ENCODE results near the gene TRIM44. TPM values are rescaled to one million over a fixed set of nuclear protein-coding genes. Genes with fewer than 3 reads are reported as not detected.

The TRIM44 gene
- total RNA-seq, 1 experiment from 2014 or later: 81.4 TPM

DNA sequence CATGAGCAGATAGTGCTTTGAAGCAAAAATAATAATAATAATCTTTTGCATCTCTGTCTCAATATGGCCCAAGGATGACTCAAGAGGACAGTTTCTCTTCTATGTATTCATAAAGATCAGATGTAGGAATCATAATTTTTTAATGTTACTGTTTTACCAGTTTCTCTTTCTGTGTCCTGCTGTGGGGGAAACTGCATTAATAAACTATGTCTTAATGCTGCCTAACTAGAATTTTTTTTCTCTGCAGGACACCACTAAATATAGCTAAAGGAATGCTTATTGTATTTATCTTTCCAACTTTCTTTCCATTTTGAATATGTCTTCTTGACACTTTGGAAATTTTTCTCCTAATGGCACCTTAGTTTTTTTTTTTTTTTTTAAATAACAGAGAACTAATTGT is 37.8 kb upstream of the TRIM44 start:
- intact Hi-C loops (cut with micrococcal nuclease; ENCODE audit: unreplicated experiment): no loop called here
- no peaks in the 10 kb centered on the region for H3K36me3 ChIP-seq (ENCODE audit: control insufficient read depth, insufficient read depth, low read length)
- no TSS peak for BruUV-seq (replicated peaks)
- CTCF ChIA-PET: no interaction called here
- POLR2A ChIA-PET: no interaction called here
- H3K4me3 ChIP-seq (ENCODE audit: low read depth, low read length): no peak overlapping the region
- no peaks in the 10 kb centered on the region for H3K27me3 ChIP-seq (replicated peaks; ENCODE audit: control insufficient read depth, insufficient read depth, low read length)
- no peak for DNase-seq
- no peak overlapping the region for H3K4me3 Mint-ChIP-seq (ENCODE audit: unreplicated experiment)
- H3K36me3 Mint-ChIP-seq (ENCODE audit: insufficient read depth, unreplicated experiment): no peaks in the 10 kb centered on the region
- no peak overlapping the region for H3K27ac Mint-ChIP-seq (ENCODE audit: unreplicated experiment)
- H3K4me1 Mint-ChIP-seq (ENCODE audit: low read depth, unreplicated experiment): peaks cover 29% of the 10 kb centered on the region
- TF ChIP-seq, protein P1, sequence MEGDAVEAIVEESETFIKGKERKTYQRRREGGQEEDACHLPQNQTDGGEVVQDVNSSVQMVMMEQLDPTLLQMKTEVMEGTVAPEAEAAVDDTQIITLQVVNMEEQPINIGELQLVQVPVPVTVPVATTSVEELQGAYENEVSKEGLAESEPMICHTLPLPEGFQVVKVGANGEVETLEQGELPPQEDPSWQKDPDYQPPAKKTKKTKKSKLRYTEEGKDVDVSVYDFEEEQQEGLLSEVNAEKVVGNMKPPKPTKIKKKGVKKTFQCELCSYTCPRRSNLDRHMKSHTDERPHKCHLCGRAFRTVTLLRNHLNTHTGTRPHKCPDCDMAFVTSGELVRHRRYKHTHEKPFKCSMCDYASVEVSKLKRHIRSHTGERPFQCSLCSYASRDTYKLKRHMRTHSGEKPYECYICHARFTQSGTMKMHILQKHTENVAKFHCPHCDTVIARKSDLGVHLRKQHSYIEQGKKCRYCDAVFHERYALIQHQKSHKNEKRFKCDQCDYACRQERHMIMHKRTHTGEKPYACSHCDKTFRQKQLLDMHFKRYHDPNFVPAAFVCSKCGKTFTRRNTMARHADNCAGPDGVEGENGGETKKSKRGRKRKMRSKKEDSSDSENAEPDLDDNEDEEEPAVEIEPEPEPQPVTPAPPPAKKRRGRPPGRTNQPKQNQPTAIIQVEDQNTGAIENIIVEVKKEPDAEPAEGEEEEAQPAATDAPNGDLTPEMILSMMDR (IDR thresholded peaks at IDR 0.05; ENCODE audit: insufficient read depth in 1 of 2, low read depth in 1 of 2, low read length in 1 of 2, severe bottlenecking in 1 of 2, unreplicated experiment in 1 of 2): no peak
- peaks cover 29% of the 10 kb centered on the region for H3K4me1 ChIP-seq
- no peaks in the 10 kb centered on the region for H3K9me3 ChIP-seq
- H3K9me3 Mint-ChIP-seq (ENCODE audit: unreplicated experiment): no peaks in the 10 kb centered on the region
- no peaks in the 10 kb centered on the region for H3K27me3 Mint-ChIP-seq (ENCODE audit: insufficient read depth, unreplicated experiment)

GRCh38 chr11:35626501-35626900 is 36.1 kb upstream of the TRIM44 start:
- ChIA-PET POLR2A (no interaction called here), CTCF (no interaction called here)
- no peaks in the 10 kb centered on the region for H3K27me3 Mint-ChIP-seq (ENCODE audit: insufficient read depth, unreplicated experiment)
- intact Hi-C loops (cut with micrococcal nuclease; ENCODE audit: unreplicated experiment): no loop called here
- no peak overlapping the region for H3K4me3 Mint-ChIP-seq (ENCODE audit: unreplicated experiment)
- peaks cover 24% of the 10 kb centered on the region for H3K4me1 Mint-ChIP-seq (ENCODE audit: low read depth, unreplicated experiment)
- no peaks in the 10 kb centered on the region for H3K36me3 ChIP-seq (ENCODE audit: control insufficient read depth, insufficient read depth, low read length)
- H3K27ac Mint-ChIP-seq (ENCODE audit: unreplicated experiment): no peak overlapping the region
- no peaks in the 10 kb centered on the region for H3K9me3 ChIP-seq
- H3K4me3 ChIP-seq (ENCODE audit: low read depth, low read length): no peak overlapping the region
- no peaks in the 10 kb centered on the region for H3K27me3 ChIP-seq (replicated peaks; ENCODE audit: control insufficient read depth, insufficient read depth, low read length)
- TF ChIP-seq, protein P1 (IDR thresholded peaks at IDR 0.05; ENCODE audit: insufficient read depth in 1 of 2, low read depth in 1 of 2, low read length in 1 of 2, severe bottlenecking in 1 of 2, unreplicated experiment in 1 of 2): no peak
- peaks cover 30% of the 10 kb centered on the region for H3K4me1 ChIP-seq
- no peaks in the 10 kb centered on the region for H3K9me3 Mint-ChIP-seq (ENCODE audit: unreplicated experiment)
- no peak for DNase-seq
- H3K36me3 Mint-ChIP-seq (ENCODE audit: insufficient read depth, unreplicated experiment): no peaks in the 10 kb centered on the region
- no TSS peak for BruUV-seq (replicated peaks)

GRCh38 chr11:35629511-35629910 is 33.1 kb upstream of the TRIM44 start:
- Histone ChIP-seq H3K9me3 (no peaks in the 10 kb centered on the region), H3K27me3 (replicated peaks; ENCODE audit: control insufficient read depth, insufficient read depth, low read length) (no peaks in the 10 kb centered on the region), H3K4me3 (ENCODE audit: low read depth, low read length) (no peak overlapping the region), H3K36me3 (ENCODE audit: control insufficient read depth, insufficient read depth, low read length) (no peaks in the 10 kb centered on the region), H3K4me1 (peaks cover 20% of the 10 kb centered on the region)
- CTCF ChIA-PET: no interaction called here
- no peak overlapping the region for H3K4me3 Mint-ChIP-seq (ENCODE audit: unreplicated experiment)
- TF ChIP-seq, protein P1 (IDR thresholded peaks at IDR 0.05; ENCODE audit: insufficient read depth in 1 of 2, low read depth in 1 of 2, low read length in 1 of 2, severe bottlenecking in 1 of 2, unreplicated experiment in 1 of 2): no peak
- H3K36me3 Mint-ChIP-seq (ENCODE audit: insufficient read depth, unreplicated experiment): no peaks in the 10 kb centered on the region
- H3K27ac Mint-ChIP-seq (ENCODE audit: unreplicated experiment): no peak overlapping the region
- H3K9me3 Mint-ChIP-seq (ENCODE audit: unreplicated experiment): no peaks in the 10 kb centered on the region
- DNase-seq: no peak
- peaks cover 13% of the 10 kb centered on the region for H3K4me1 Mint-ChIP-seq (ENCODE audit: low read depth, unreplicated experiment)
- BruUV-seq (replicated peaks): no TSS peak
- H3K27me3 Mint-ChIP-seq (ENCODE audit: insufficient read depth, unreplicated experiment): no peaks in the 10 kb centered on the region
- POLR2A ChIA-PET: no interaction called here
- intact Hi-C loops (cut with micrococcal nuclease; ENCODE audit: unreplicated experiment): no loop called here

All from Caco-2 (cell line).